Neural cell (in vitro differentiated cells): ENCODE results near the gene SMG9. TPM values are rescaled to one million over a fixed set of nuclear protein-coding genes. Genes with fewer than 3 reads are reported as not detected.

ENCODE experiments used
- H2AFZ ChIP-seq: fragments of 200-600, 300-800 bp; sonication (generic), shearing (Covaris generic); 2 replicates; pipeline ENCODE4 v1.6.0; 2014; ENCODE audit warnings: low read depth, mild to moderate bottlenecking, antibody characterized with exemption, low read length, moderate library complexity
- H3F3A ChIP-seq: fragments of 200-600 bp; shearing (Covaris generic); 2 replicates; pipeline ENCODE4 v1.6.1; 2016; ENCODE audit warnings: mild to moderate bottlenecking, moderate library complexity, mixed read lengths, antibody characterized with exemption, low read length; ENCODE audit not compliant: insufficient read depth, poor library complexity, severe bottlenecking
- H3K27ac ChIP-seq: fragments of 200-600, 300-800 bp; sonication (generic), shearing (Covaris generic); 2 replicates; pipeline ENCODE4 v1.5.1; 2014; ENCODE audit warnings: mild to moderate bottlenecking, low read length, moderate library complexity
- H3K27me3 ChIP-seq: fragments of 300-800, 200-600 bp; sonication (generic), shearing (Covaris generic); 2 replicates; pipeline ENCODE4 v1.6.0; 2014; ENCODE audit warnings: mild to moderate bottlenecking, low read depth, low read length, moderate library complexity; ENCODE audit not compliant: insufficient read depth
- H3K36me3 ChIP-seq: fragments of 300-800, 200-600 bp; sonication (generic), shearing (Covaris generic); 2 replicates; pipeline ENCODE4 v1.5.1; 2014; ENCODE audit warnings: mild to moderate bottlenecking, antibody characterized with exemption, low read length, moderate library complexity; ENCODE audit not compliant: insufficient read depth
- H3K4me2 ChIP-seq: fragments of 300-800, 200-600 bp; sonication (generic), shearing (Covaris generic); 2 replicates; pipeline ENCODE4 v1.6.0; 2014; ENCODE audit warnings: mild to moderate bottlenecking, low read length
- H3K4me3 ChIP-seq: fragments of 300-800, 200-600 bp; sonication (generic), shearing (Covaris generic); 2 replicates; pipeline ENCODE4 v1.5.1; 2014; ENCODE audit warnings: mild to moderate bottlenecking, low read length, moderate library complexity
- H3K79me2 ChIP-seq: fragments of 200-600 bp; shearing (Covaris generic); replicated peaks from 2 replicates; pipeline ENCODE4 v1.6.0; 2014; ENCODE audit warnings: mild to moderate bottlenecking, low read length, moderate library complexity; ENCODE audit not compliant: insufficient read depth
- H3K9ac ChIP-seq: fragments of 300-800, 200-600 bp; sonication (generic), shearing (Covaris generic); 2 replicates; pipeline ENCODE4 v1.6.1; 2016; ENCODE audit warnings: mild to moderate bottlenecking, low read length, mixed read lengths
- H3K9me2 ChIP-seq: fragments of 200-600 bp; shearing (Covaris generic); 2 replicates; pipeline ENCODE4 v1.6.1; 2016; ENCODE audit warnings: mild to moderate bottlenecking, low read length, mixed read lengths; ENCODE audit not compliant: insufficient read depth
- H3K9me3 ChIP-seq: fragments of 200-600, 300-800 bp; sonication (generic), shearing (Covaris generic); 2 replicates; pipeline ENCODE4 v1.6.1; 2016; ENCODE audit warnings: mild to moderate bottlenecking, mixed run types, low read length, moderate library complexity, mixed read lengths
- H4K20me1 ChIP-seq: fragments of 200-600 bp; shearing (Covaris generic); 2 replicates; pipeline ENCODE4 v1.6.1; 2016; ENCODE audit warnings: mild to moderate bottlenecking, mixed run types; ENCODE audit not compliant: insufficient read depth
- EP300 ChIP-seq: fragments of 450-650 bp; conservative IDR thresholded peaks from 2 replicates; pipeline ENCODE4 v1.6.1; 2014; ENCODE audit warnings: antibody characterized with exemption, mild to moderate bottlenecking, moderate library complexity; ENCODE audit not compliant: poor library complexity, severe bottlenecking
- EZH2 ChIP-seq: fragments of 200-600, 300-800 bp; shearing (Covaris generic), sonication (generic); IDR thresholded peaks from 2 replicates; pipeline ENCODE4 v1.6.1; 2014; ENCODE audit warnings: antibody characterized with exemption, low read length, borderline replicate concordance, mild to moderate bottlenecking; ENCODE audit not compliant: insufficient read depth, poor library complexity, severe bottlenecking
- MXI1 ChIP-seq: fragments of 450-650 bp; conservative IDR thresholded peaks from 2 replicates; pipeline ENCODE4 v1.6.1; 2014; ENCODE audit warnings: antibody characterized with exemption, mild to moderate bottlenecking; ENCODE audit not compliant: poor library complexity, severe bottlenecking
- POLR2AphosphoS5 ChIP-seq: IDR thresholded peaks from 2 replicates; pipeline ENCODE4 v1.6.1; 2012
- RAD21 ChIP-seq: fragments of 450-650 bp; conservative IDR thresholded peaks from 2 replicates; pipeline ENCODE4 v1.6.1; 2014; ENCODE audit warnings: antibody characterized with exemption, mild to moderate bottlenecking, moderate library complexity
- SMC3 ChIP-seq: fragments of 450-650 bp; conservative IDR thresholded peaks from 2 replicates; pipeline ENCODE4 v1.6.1; 2014; ENCODE audit warnings: antibody characterized with exemption, mild to moderate bottlenecking, moderate library complexity; ENCODE audit not compliant: poor library complexity
- TAF1 ChIP-seq: IDR thresholded peaks from 2 replicates; pipeline ENCODE4 v1.6.1; 2012; ENCODE audit warnings: low read depth
- polyA plus RNA-seq: library from polyadenylated mRNA; depleted of rRNA; stranded (reverse); fragments of >200 nt; gene quantifications from 2 replicates; pipeline ENCODE4 v1.2.3, GENCODE V29; 2014
- TF ChIP-seq, protein P1 (sequence below): fragments of 450-650 bp; IDR thresholded peaks from 2 replicates; pipeline ENCODE4 v1.5.1; 2014; ENCODE audit warnings: antibody characterized with exemption, mild to moderate bottlenecking, moderate library complexity; ENCODE audit not compliant: poor library complexity, severe bottlenecking
- TF ChIP-seq, protein P2 (sequence below): IDR thresholded peaks from 2 replicates; pipeline ENCODE4 v1.6.1; 2012; ENCODE audit warnings: borderline replicate concordance

Gene SMG9
- polyA plus RNA-seq, 1 donor from 2014 or later = 33.0 TPM

DNA sequence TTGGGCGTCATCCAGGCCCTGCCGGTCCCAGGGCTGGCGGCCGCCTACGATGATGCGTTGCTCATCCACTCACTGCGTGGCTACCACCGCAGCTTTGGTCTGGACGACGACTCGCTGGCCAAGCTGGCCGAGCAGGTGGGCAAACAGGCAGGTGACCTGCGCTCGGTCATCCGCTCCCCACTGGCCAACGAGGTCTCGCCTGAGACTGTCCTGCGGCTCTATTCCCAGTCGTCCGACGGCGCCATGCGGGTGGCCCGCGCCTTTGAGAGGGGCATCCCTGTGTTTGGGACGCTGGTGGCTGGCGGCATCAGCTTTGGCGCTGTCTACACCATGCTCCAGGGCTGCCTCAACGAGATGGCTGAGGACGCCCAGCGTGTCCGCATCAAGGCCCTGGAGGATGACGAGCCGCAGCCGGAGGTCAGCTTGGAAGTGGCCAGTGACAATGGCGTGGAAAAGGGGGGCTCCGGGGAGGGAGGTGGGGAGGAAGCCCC is 35.3 kb downstream of the SMG9 start:
- Histone ChIP-seq H2AFZ (no peak overlapping the region), H3K9me3 (no peaks in the 10 kb centered on the region), H3K79me2 (no peaks in the 10 kb centered on the region), H3K36me3 (no peaks in the 10 kb centered on the region), H4K20me1 (no peaks in the 10 kb centered on the region), H3K27me3 (no peaks in the 10 kb centered on the region), H3K9ac (no peak overlapping the region), H3K9me2 (no peaks in the 10 kb centered on the region), H3K4me2 (no peak overlapping the region), H3F3A (no peaks in the 10 kb centered on the region), H3K27ac (no peak overlapping the region), H3K4me3 (no peak overlapping the region)
- TF ChIP-seq, protein P1, sequence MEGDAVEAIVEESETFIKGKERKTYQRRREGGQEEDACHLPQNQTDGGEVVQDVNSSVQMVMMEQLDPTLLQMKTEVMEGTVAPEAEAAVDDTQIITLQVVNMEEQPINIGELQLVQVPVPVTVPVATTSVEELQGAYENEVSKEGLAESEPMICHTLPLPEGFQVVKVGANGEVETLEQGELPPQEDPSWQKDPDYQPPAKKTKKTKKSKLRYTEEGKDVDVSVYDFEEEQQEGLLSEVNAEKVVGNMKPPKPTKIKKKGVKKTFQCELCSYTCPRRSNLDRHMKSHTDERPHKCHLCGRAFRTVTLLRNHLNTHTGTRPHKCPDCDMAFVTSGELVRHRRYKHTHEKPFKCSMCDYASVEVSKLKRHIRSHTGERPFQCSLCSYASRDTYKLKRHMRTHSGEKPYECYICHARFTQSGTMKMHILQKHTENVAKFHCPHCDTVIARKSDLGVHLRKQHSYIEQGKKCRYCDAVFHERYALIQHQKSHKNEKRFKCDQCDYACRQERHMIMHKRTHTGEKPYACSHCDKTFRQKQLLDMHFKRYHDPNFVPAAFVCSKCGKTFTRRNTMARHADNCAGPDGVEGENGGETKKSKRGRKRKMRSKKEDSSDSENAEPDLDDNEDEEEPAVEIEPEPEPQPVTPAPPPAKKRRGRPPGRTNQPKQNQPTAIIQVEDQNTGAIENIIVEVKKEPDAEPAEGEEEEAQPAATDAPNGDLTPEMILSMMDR = no peak
- TF ChIP-seq RAD21 (no peak), POLR2AphosphoS5 (no peak), SMC3 (no peak), TAF1 (no peak), EZH2 (no peak), EP300 (no peak), MXI1 (no peak)
- TF ChIP-seq, protein P2, sequence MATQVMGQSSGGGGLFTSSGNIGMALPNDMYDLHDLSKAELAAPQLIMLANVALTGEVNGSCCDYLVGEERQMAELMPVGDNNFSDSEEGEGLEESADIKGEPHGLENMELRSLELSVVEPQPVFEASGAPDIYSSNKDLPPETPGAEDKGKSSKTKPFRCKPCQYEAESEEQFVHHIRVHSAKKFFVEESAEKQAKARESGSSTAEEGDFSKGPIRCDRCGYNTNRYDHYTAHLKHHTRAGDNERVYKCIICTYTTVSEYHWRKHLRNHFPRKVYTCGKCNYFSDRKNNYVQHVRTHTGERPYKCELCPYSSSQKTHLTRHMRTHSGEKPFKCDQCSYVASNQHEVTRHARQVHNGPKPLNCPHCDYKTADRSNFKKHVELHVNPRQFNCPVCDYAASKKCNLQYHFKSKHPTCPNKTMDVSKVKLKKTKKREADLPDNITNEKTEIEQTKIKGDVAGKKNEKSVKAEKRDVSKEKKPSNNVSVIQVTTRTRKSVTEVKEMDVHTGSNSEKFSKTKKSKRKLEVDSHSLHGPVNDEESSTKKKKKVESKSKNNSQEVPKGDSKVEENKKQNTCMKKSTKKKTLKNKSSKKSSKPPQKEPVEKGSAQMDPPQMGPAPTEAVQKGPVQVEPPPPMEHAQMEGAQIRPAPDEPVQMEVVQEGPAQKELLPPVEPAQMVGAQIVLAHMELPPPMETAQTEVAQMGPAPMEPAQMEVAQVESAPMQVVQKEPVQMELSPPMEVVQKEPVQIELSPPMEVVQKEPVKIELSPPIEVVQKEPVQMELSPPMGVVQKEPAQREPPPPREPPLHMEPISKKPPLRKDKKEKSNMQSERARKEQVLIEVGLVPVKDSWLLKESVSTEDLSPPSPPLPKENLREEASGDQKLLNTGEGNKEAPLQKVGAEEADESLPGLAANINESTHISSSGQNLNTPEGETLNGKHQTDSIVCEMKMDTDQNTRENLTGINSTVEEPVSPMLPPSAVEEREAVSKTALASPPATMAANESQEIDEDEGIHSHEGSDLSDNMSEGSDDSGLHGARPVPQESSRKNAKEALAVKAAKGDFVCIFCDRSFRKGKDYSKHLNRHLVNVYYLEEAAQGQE = no peak

DNA sequence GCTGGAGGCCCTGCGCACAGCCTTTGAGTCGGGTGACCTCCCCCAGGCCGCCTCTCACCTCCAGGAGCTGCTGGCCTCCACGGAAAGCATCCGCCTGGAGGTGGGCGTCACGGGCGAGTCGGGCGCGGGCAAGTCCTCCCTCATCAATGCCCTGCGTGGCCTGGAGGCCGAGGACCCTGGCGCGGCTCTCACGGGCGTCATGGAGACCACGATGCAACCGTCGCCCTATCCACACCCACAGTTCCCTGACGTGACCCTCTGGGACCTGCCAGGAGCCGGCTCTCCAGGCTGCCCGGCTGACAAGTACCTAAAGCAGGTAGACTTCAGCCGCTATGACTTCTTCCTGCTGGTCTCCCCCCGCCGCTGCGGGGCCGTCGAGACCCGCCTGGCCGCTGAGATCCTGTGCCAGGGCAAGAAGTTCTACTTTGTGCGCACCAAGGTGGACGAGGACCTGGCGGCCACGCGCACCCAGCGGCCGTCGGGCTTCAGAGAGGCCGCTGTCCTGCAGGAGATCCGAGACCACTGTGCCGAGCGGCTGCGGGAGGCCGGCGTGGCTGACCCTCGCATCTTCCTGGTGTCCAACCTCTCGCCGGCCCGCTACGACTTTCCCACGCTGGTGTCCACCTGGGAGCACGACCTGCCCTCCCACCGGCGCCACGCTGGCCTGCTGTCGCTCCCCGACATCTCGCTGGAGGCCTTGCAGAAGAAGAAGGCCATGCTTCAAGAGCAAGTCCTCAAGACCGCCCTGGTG is 36.0 kb downstream of the SMG9 start:
- no peaks in the 10 kb centered on the region for H3K27me3 ChIP-seq
- H3K9me3 ChIP-seq = no peaks in the 10 kb centered on the region
- H3K27ac ChIP-seq = no peak overlapping the region
- no peaks in the 10 kb centered on the region for H3F3A ChIP-seq
- H3K4me2 ChIP-seq = no peak overlapping the region
- no peaks in the 10 kb centered on the region for H3K79me2 ChIP-seq
- H3K9ac ChIP-seq = no peak overlapping the region
- H3K4me3 ChIP-seq = no peak overlapping the region
- H3K36me3 ChIP-seq = no peaks in the 10 kb centered on the region
- no peaks in the 10 kb centered on the region for H4K20me1 ChIP-seq
- no peak overlapping the region for H2AFZ ChIP-seq
- no peaks in the 10 kb centered on the region for H3K9me2 ChIP-seq
- TF ChIP-seq MXI1 = no peak
- no peak for TF ChIP-seq EP300
- TF ChIP-seq RAD21 = no peak
- TF ChIP-seq, protein P1 = no peak
- no peak for TF ChIP-seq EZH2
- no peak for TF ChIP-seq POLR2AphosphoS5
- no peak for TF ChIP-seq TAF1
- TF ChIP-seq, protein P2 = no peak
- TF ChIP-seq SMC3 = no peak
